Astrocyte of the cerebellum (primary cell): Measurements from ENCODE around the gene MEGF11.

ENCODE experiments used
- DNase-seq: peaks from one replicate; pipeline ENCODE4 v3.0.0-alpha.2; 2011; ENCODE audit warnings: low read depth
- H3K4me3 ChIP-seq: 2 replicates; pipeline ENCODE4 v1.5.1; 2011; ENCODE audit warnings: mild to moderate bottlenecking, low read depth, low read length, moderate library complexity
- CTCF ChIP-seq: IDR thresholded peaks from 2 replicates; pipeline ENCODE4 v1.5.1; 2012; ENCODE audit warnings: low read length, low read depth, moderate library complexity, mild to moderate bottlenecking; ENCODE audit errors: missing control alignments
- in situ Hi-C: cut with HindIII; loops from 2 replicates; pipeline ENCODE4 v1.10.0; 2017; ENCODE audit warnings: low sequenced_read_pairs

Gene MEGF11

GRCh38 chr15:66157507-66157906, 96.0 kb downstream of the MEGF11 start:
- no peak overlapping the region for H3K4me3 ChIP-seq
- in situ Hi-C loops, result no loop called here
- no peak for TF ChIP-seq CTCF
- no peak for DNase-seq

- H3K4me3 ChIP-seq, result no peak overlapping the region
- in situ Hi-C loops, result no loop called here
- no peak for TF ChIP-seq CTCF
- DNase-seq, result no peak
These were observed 97.1 kb downstream of the MEGF11 start for GRCh38 chr15:66156310-66156975.

- in situ Hi-C loops, result no loop called here
- no peak for TF ChIP-seq CTCF
- no peak for DNase-seq
- H3K4me3 ChIP-seq, result no peak overlapping the region
These were observed 98.5 kb downstream of the MEGF11 start for GRCh38 chr15:66155065-66155464.

GRCh38 chr15:66154581-66154980, 99.0 kb downstream of the MEGF11 start:
- in situ Hi-C loops, result no loop called here
- DNase-seq, result no peak
- H3K4me3 ChIP-seq, result no peak overlapping the region
- no peak for TF ChIP-seq CTCF

- DNase-seq, result no peak
- H3K4me3 ChIP-seq, result no peak overlapping the region
- in situ Hi-C loops, result no loop called here
- TF ChIP-seq CTCF, result no peak
These were observed 99.8 kb downstream of the MEGF11 start for GRCh38 chr15:66153549-66154415.

GRCh38 chr15:66152650-66153049, 100.9 kb downstream of the MEGF11 start:
- in situ Hi-C loops, result no loop called here
- DNase-seq, result no peak
- no peak overlapping the region for H3K4me3 ChIP-seq
- TF ChIP-seq CTCF, result no peak
